Astrocyte (in vitro differentiated cells and primary cell): ENCODE measurements around the gene FAAP100. TPM values are rescaled to one million over a fixed set of nuclear protein-coding genes. Genes with fewer than 3 reads are reported as not detected.
A peak's percentile ranks its signal among the peaks of the same experiment; 100 is the strongest.

Experiments used
- DNase-seq: peaks from one replicate; pipeline ENCODE4 v3.0.0-alpha.2; 2010; ENCODE audit warnings: low read depth
- FAIRE-seq: peaks from 2 replicates; lab custom pipeline; 2011; peaks lifted over from hg19 to GRCh38; lab: Jason Lieb, UNC
- H2AFZ ChIP-seq: 2 replicates; pipeline ENCODE4 v1.6.0; 2012; ENCODE audit warnings: low read depth, low read length, inconsistent platforms
- H3K27ac ChIP-seq: 2 replicates; pipeline ENCODE4 v1.5.1; 2011; ENCODE audit warnings: low read depth, low read length, inconsistent platforms
- H3K27me3 ChIP-seq: 2 replicates; pipeline ENCODE4 v1.6.0; 2011; ENCODE audit warnings: low read length, inconsistent platforms; ENCODE audit not compliant: insufficient read depth
- H3K36me3 ChIP-seq: 2 replicates; pipeline ENCODE4 v1.5.1; 2011; ENCODE audit warnings: low read length, inconsistent platforms; ENCODE audit not compliant: insufficient read depth
- H3K4me1 ChIP-seq: 2 replicates; pipeline ENCODE4 v1.5.1; 2011; ENCODE audit warnings: low read length, inconsistent platforms; ENCODE audit not compliant: insufficient read depth
- H3K4me2 ChIP-seq: 2 replicates; pipeline ENCODE4 v1.6.0; 2012; ENCODE audit warnings: low read length, inconsistent platforms
- H3K4me3 ChIP-seq: 2 replicates; pipeline ENCODE4 v1.5.1; 2011; ENCODE audit warnings: low read depth, mild to moderate bottlenecking, low read length, inconsistent platforms; ENCODE audit not compliant: insufficient read depth
- H3K79me2 ChIP-seq: 2 replicates; pipeline ENCODE4 v1.6.0; 2012; ENCODE audit warnings: mild to moderate bottlenecking, low read length, inconsistent platforms; ENCODE audit not compliant: insufficient read depth
- H3K9ac ChIP-seq: 2 replicates; pipeline ENCODE4 v1.6.0; 2012; ENCODE audit warnings: mild to moderate bottlenecking, low read length, inconsistent platforms
- H3K9me3 ChIP-seq: 2 replicates; pipeline ENCODE4 v1.5.1; 2012; ENCODE audit warnings: low read depth, mild to moderate bottlenecking, low read length, inconsistent platforms; ENCODE audit not compliant: insufficient read depth
- H4K20me1 ChIP-seq: 2 replicates; pipeline ENCODE4 v1.6.0; 2012; ENCODE audit warnings: low read length, inconsistent platforms; ENCODE audit not compliant: insufficient read depth
- H3K27ac Mint-ChIP-seq: one replicate; pipeline ENCODE4 v1.8.0; 2021; ENCODE audit warnings: mild to moderate bottlenecking, mixed read lengths; ENCODE audit not compliant: unreplicated experiment
- H3K27me3 Mint-ChIP-seq: one replicate; pipeline ENCODE4 v1.8.0; 2021; ENCODE audit warnings: low read depth, mixed read lengths; ENCODE audit not compliant: unreplicated experiment
- H3K36me3 Mint-ChIP-seq: one replicate; pipeline ENCODE4 v1.8.0; 2021; ENCODE audit warnings: low read depth, mixed read lengths; ENCODE audit not compliant: unreplicated experiment
- H3K4me1 Mint-ChIP-seq: one replicate; pipeline ENCODE4 v1.8.0; 2021; ENCODE audit warnings: low read depth, mixed read lengths; ENCODE audit not compliant: unreplicated experiment
- H3K4me3 Mint-ChIP-seq: one replicate; pipeline ENCODE4 v1.8.0; 2021; ENCODE audit warnings: mild to moderate bottlenecking, moderate library complexity, mixed read lengths; ENCODE audit not compliant: unreplicated experiment
- H3K9me3 Mint-ChIP-seq: one replicate; pipeline ENCODE4 v1.8.0; 2021; ENCODE audit warnings: mild to moderate bottlenecking, mixed read lengths; ENCODE audit not compliant: unreplicated experiment
- EZH2 ChIP-seq: IDR thresholded peaks from 2 replicates; pipeline ENCODE4 v1.6.1; 2012; ENCODE audit warnings: mild to moderate bottlenecking, low read length, inconsistent platforms; ENCODE audit not compliant: insufficient read depth
- total RNA-seq: library from RNA; stranded (reverse); gene quantifications from 2 replicates; pipeline ENCODE4 v1.2.1, GENCODE V29; 2021
- TF ChIP-seq, protein P1 (sequence below): IDR thresholded peaks from 2 replicates; pipeline ENCODE4 v1.5.1; 2011; ENCODE audit warnings: low read depth, mild to moderate bottlenecking, inconsistent platforms, low read length, moderate library complexity; ENCODE audit not compliant: insufficient read depth

Gene FAAP100
- total RNA-seq, 1 donor from 2014 or later, result 38.9 TPM

DNA sequence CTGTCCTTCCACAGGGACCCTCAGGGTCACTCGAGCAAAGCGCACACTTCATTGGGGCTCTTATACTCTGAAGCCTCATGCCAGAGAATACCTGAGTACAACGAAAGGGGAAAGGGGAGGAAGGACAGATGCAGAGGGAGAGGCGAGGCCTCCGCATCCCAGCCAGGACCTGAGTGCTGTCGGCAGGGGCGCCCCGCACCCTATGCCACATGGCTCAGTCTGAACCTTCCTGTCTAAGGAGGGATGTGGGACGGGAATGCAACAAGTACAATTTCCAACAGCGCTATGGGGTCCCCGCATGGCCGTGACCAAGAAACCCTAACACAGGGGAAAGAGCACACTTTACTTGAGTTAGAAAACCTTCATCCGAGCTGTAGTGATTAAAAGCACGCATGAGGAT is 39.8 kb upstream of the FAAP100 start:
- H3K4me1 ChIP-seq, result no peaks in the 10 kb centered on the region
- peaks cover 62% of the 10 kb centered on the region for H3K36me3 ChIP-seq
- Mint-ChIP-seq H3K36me3 (peaks cover 27% of the 10 kb centered on the region), H3K4me3 (no peak overlapping the region), H3K4me1 (peaks cover 1% of the 10 kb centered on the region), H3K27me3 (no peaks in the 10 kb centered on the region), H3K27ac (no peak overlapping the region), H3K9me3 (no peaks in the 10 kb centered on the region)
- DNase-seq, result no peak
- no peak overlapping the region for H3K4me3 ChIP-seq
- TF ChIP-seq, protein P1, sequence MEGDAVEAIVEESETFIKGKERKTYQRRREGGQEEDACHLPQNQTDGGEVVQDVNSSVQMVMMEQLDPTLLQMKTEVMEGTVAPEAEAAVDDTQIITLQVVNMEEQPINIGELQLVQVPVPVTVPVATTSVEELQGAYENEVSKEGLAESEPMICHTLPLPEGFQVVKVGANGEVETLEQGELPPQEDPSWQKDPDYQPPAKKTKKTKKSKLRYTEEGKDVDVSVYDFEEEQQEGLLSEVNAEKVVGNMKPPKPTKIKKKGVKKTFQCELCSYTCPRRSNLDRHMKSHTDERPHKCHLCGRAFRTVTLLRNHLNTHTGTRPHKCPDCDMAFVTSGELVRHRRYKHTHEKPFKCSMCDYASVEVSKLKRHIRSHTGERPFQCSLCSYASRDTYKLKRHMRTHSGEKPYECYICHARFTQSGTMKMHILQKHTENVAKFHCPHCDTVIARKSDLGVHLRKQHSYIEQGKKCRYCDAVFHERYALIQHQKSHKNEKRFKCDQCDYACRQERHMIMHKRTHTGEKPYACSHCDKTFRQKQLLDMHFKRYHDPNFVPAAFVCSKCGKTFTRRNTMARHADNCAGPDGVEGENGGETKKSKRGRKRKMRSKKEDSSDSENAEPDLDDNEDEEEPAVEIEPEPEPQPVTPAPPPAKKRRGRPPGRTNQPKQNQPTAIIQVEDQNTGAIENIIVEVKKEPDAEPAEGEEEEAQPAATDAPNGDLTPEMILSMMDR, result no peak
- H2AFZ ChIP-seq, result no peak overlapping the region
- no peaks in the 10 kb centered on the region for H3K9me3 ChIP-seq
- H3K4me2 ChIP-seq, result no peak overlapping the region
- peaks cover 22% of the 10 kb centered on the region for H4K20me1 ChIP-seq
- no peak overlapping the region for H3K9ac ChIP-seq
- H3K27me3 ChIP-seq, result no peaks in the 10 kb centered on the region
- H3K27ac ChIP-seq, result no peak overlapping the region
- FAIRE-seq, result no peak
- H3K79me2 ChIP-seq, result peaks cover 13% of the 10 kb centered on the region

DNA sequence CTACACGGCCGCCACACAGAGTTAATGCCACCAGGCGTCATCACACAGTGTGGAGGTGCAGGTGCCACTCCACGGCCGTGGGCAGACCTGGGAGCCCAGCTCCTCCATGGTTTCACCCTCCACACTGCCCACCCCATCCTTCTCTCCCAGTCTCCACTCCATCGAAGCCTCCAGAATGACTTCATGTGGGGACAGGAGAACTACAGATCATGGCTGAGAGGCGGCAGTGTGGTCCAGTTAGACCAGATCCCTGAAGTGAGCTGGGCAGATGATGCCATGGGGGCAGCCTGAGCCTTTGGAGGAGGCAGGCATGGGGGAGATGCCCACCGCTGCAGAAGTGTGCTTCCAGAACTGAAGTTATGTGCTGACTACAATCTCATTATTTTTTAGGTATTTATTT is 38.0 kb upstream of the FAAP100 start:
- Histone ChIP-seq H3K79me2 (peaks cover 13% of the 10 kb centered on the region), H3K27ac (no peak overlapping the region), H4K20me1 (peaks cover 33% of the 10 kb centered on the region), H3K9ac (no peak overlapping the region), H3K4me1 (no peaks in the 10 kb centered on the region), H3K27me3 (no peaks in the 10 kb centered on the region), H2AFZ (no peak overlapping the region), H3K9me3 (no peaks in the 10 kb centered on the region), H3K36me3 (peaks cover 67% of the 10 kb centered on the region), H3K4me3 (no peak overlapping the region), H3K4me2 (no peak overlapping the region)
- Mint-ChIP-seq H3K4me3 (no peak overlapping the region), H3K27ac (no peak overlapping the region), H3K9me3 (no peaks in the 10 kb centered on the region), H3K4me1 (peaks cover 1% of the 10 kb centered on the region), H3K27me3 (no peaks in the 10 kb centered on the region), H3K36me3 (peaks cover 34% of the 10 kb centered on the region)
- DNase-seq, result no peak
- TF ChIP-seq EZH2, result no peak
- TF ChIP-seq, protein P1, result no peak
- no peak for FAIRE-seq

DNA sequence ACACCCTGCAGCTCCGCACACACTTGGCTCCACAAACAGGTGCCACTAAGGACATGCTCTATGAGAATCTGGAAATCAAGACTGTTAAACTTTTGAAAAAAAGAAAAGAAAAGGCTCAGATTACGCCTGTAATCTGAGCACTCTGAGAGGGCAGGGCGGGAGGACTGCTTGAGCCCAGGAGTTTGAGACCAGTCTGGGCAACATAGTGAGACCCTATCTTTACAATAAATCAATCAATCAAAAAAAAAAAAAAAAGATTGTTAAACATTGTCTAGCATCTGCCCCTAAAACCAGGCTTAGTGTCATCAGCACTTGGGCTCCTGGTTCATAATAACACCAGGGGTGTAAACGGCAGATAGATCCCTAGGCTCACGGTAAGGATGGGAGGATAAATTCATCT is 37.5 kb upstream of the FAAP100 start:
- DNase-seq (no peak), FAIRE-seq (no peak)
- peaks cover 33% of the 10 kb centered on the region for H4K20me1 ChIP-seq
- H3K79me2 ChIP-seq, result peaks cover 13% of the 10 kb centered on the region
- Mint-ChIP-seq H3K36me3 (peaks cover 32% of the 10 kb centered on the region), H3K4me1 (no peaks in the 10 kb centered on the region), H3K27me3 (no peaks in the 10 kb centered on the region), H3K27ac (peak overlapping the region; percentile 26), H3K9me3 (no peaks in the 10 kb centered on the region), H3K4me3 (no peak overlapping the region)
- no peak for TF ChIP-seq EZH2
- no peak overlapping the region for H2AFZ ChIP-seq
- no peak overlapping the region for H3K9ac ChIP-seq
- H3K36me3 ChIP-seq, result peaks cover 64% of the 10 kb centered on the region
- no peak overlapping the region for H3K27ac ChIP-seq
- no peaks in the 10 kb centered on the region for H3K9me3 ChIP-seq
- H3K4me3 ChIP-seq, result no peak overlapping the region
- H3K27me3 ChIP-seq, result no peaks in the 10 kb centered on the region
- H3K4me1 ChIP-seq, result no peaks in the 10 kb centered on the region
- H3K4me2 ChIP-seq, result no peak overlapping the region
